ENCODE measurements around the gene OR2T6.

OR2T6 gene

GRCh38 chr1:248361121-248361715 is 14.3 kb upstream of the OR2T6 start, which contains the start of gene OR2T4:
TSS of gene OR2T4 (plus strand) at chr1:248361665. CDS start at chr1:248361665, 0 bp downstream.
- Histone ChIP-seq H3K9me3 (ENCODE audit: control insufficient read depth, insufficient read depth, low read depth, low read length) (no peaks in the 10 kb centered on the region), H3K4me3 (ENCODE audit: low read depth, low read length) (no peak within 1 kb of the TSS), H3K27ac (ENCODE audit: extremely low read depth, low read depth, low read length) (no peak within 1 kb of the TSS), H3K4me1 (ENCODE audit: control insufficient read depth, insufficient read depth, low read length) (no peaks in the 10 kb centered on the region), H3K36me3 (ENCODE audit: control insufficient read depth in 2 of 2, insufficient read depth in 1 of 2, low read length in 2 of 2) (no peaks in the 10 kb centered on the region)
- POLR2A ChIA-PET: no interaction called here
- TF ChIP-seq ZNF350 (tag by site-specific recombination; IDR thresholded peaks at IDR 0.05) (no peak), SP3 (tag by site-specific recombination; IDR thresholded peaks at IDR 0.05) (no peak), ZNF792 (tag by site-specific recombination; IDR thresholded peaks at IDR 0.05) (no peak), KLF1 (tag by site-specific recombination; IDR thresholded peaks at IDR 0.05) (no peak), ZNF830 (tag by site-specific recombination; IDR thresholded peaks at IDR 0.05; ENCODE audit: low read depth) (no peak), ZNF747 (tag by site-specific recombination; IDR thresholded peaks at IDR 0.05) (no peak), SALL2 (tag by site-specific recombination; IDR thresholded peaks at IDR 0.05; ENCODE audit: borderline replicate concordance) (no peak), ZNF132 (tag by site-specific recombination; IDR thresholded peaks at IDR 0.05; ENCODE audit: borderline replicate concordance) (no peak), ZNF488 (tag by site-specific recombination; IDR thresholded peaks at IDR 0.05) (no peak), ZNF76 (tag by site-specific recombination; IDR thresholded peaks at IDR 0.05; ENCODE audit: borderline replicate concordance, low read depth) (no peak), ZBTB10 (tag by site-specific recombination; IDR thresholded peaks at IDR 0.05) (no peak), ZBTB11 (tag by site-specific recombination; conservative IDR thresholded peaks at IDR 0.05; ENCODE audit: low read depth) (no peak), ZNF221 (tag by site-specific recombination; IDR thresholded peaks at IDR 0.05; ENCODE audit: borderline replicate concordance) (no peak), PATZ1 (tag by site-specific recombination; IDR thresholded peaks at IDR 0.05) (no peak), OVOL3 (tag by site-specific recombination; IDR thresholded peaks at IDR 0.05) (no peak), ZNF24 (tag by site-specific recombination; IDR thresholded peaks at IDR 0.05) (no peak), ZNF114 (tag by site-specific recombination; IDR thresholded peaks at IDR 0.05) (no peak), ZNF138 (tag by site-specific recombination; IDR thresholded peaks at IDR 0.05; ENCODE audit: borderline replicate concordance) (no peak)
- CTCF ChIA-PET: no interaction called here

All from HEK293 (cell line).